K562 (cell line): ENCODE measurements around the gene SENP3. TPM values are rescaled to one million over a fixed set of nuclear protein-coding genes. Genes with fewer than 3 reads are reported as not detected.

Experiments used
- DIDO1 ChIP-seq: fragments of 450-650 bp; IDR thresholded peaks from 2 replicates; pipeline ENCODE4 v1.6.1; 2016; ENCODE audit warnings: low read depth, missing biosample characterization, missing genetic modification characterization
- ELF1 ChIP-seq: fragments of 200-800 bp; sonication (Bioruptor generic); IDR thresholded peaks from 2 replicates; pipeline ENCODE4 v1.6.1; 2016; ENCODE audit warnings: missing genetic modification characterization, missing compliant biosample characterization
- EP400 ChIP-seq: fragments of 450-650 bp; IDR thresholded peaks from 2 replicates; pipeline ENCODE4 v1.6.1; 2017; ENCODE audit warnings: antibody characterized with exemption, mild to moderate bottlenecking, moderate library complexity
- GATAD2A ChIP-seq: fragments of 450-650 bp; IDR thresholded peaks from 2 replicates; pipeline ENCODE4 v1.6.1; 2017
- GTF2E2 ChIP-seq: fragments of 200-800 bp; sonication (Bioruptor generic); IDR thresholded peaks from 2 replicates; pipeline ENCODE4 v1.6.1; 2016; ENCODE audit warnings: missing genetic modification characterization, missing compliant biosample characterization
- HMG20A ChIP-seq: fragments of 450-650 bp; formaldehyde crosslinking; conservative IDR thresholded peaks from 2 replicates; pipeline ENCODE4 v1.4.0; 2020; ENCODE audit warnings: mild to moderate bottlenecking, mixed read lengths
- HMGN3 ChIP-seq: IDR thresholded peaks from 2 replicates; pipeline ENCODE4 v1.6.1; 2011; ENCODE audit warnings: borderline replicate concordance, low read depth, mild to moderate bottlenecking, mixed read lengths, low read length; ENCODE audit not compliant: insufficient read length; ENCODE audit errors: extremely low read depth
- MEIS2 ChIP-seq: fragments of 450-650 bp; IDR thresholded peaks from 2 replicates; pipeline ENCODE4 v1.6.1; 2014; ENCODE audit warnings: mild to moderate bottlenecking; ENCODE audit not compliant: partially characterized antibody
- NFE2L1 ChIP-seq: fragments of 450-650 bp; IDR thresholded peaks from 2 replicates; pipeline ENCODE4 v1.6.1; 2016; ENCODE audit warnings: missing genetic modification characterization, low read depth, mild to moderate bottlenecking, missing compliant biosample characterization, moderate library complexity, borderline replicate concordance
- NR1H2 ChIP-seq: sonication (generic); formaldehyde crosslinking; IDR thresholded peaks from 2 replicates; pipeline ENCODE4 v1.4.0; 2020; ENCODE audit warnings: mild to moderate bottlenecking, missing genetic modification reagents
- PRMT5 ChIP-seq: sonication (generic); formaldehyde crosslinking; IDR thresholded peaks from 2 replicates; pipeline ENCODE4 v1.5.0; 2020; ENCODE audit warnings: missing genetic modification reagents
- TBL1XR1 ChIP-seq, 2 experiments: IDR thresholded peaks; 2 replicates each; pipeline ENCODE4 v1.6.1; 2012; ENCODE audit warnings: improper control_type of control experiment in 2 of 2, low read length in 2 of 2, mild to moderate bottlenecking in 1 of 2
- TCF7L2 ChIP-seq: fragments of 150-350 bp; IDR thresholded peaks from 2 replicates; pipeline ENCODE4 v1.6.1; 2016; ENCODE audit warnings: low read depth, mild to moderate bottlenecking, low read length, moderate library complexity
- TEAD2 ChIP-seq: fragments of 450-650 bp; IDR thresholded peaks from 2 replicates; pipeline ENCODE4 v1.6.1; 2016; ENCODE audit warnings: missing genetic modification characterization, control low read depth, missing compliant biosample characterization
- TFAP4 ChIP-seq: sonication (generic); formaldehyde crosslinking; IDR thresholded peaks from 2 replicates; pipeline ENCODE4 v1.8.0; 2022; ENCODE audit warnings: missing genetic modification reagents, mild to moderate bottlenecking, moderate library complexity, borderline replicate concordance
- TRIM24 ChIP-seq, 2 experiments: fragments of 450-650 bp; IDR thresholded peaks; 2 replicates each; pipeline ENCODE4 v1.6.1; 2016
- XRCC5 ChIP-seq: fragments of 200-400 bp; formaldehyde crosslinking; IDR thresholded peaks from 2 replicates; pipeline ENCODE4 v1.6.1; 2017; ENCODE audit warnings: low read depth, mild to moderate bottlenecking, low read length
- YY1 ChIP-seq, 3 experiments: IDR thresholded peaks; 2 replicates each; pipeline ENCODE4 v1.6.1; 2011; ENCODE audit warnings: low read length in 2 of 3, mild to moderate bottlenecking in 2 of 3, moderate library complexity in 2 of 3, borderline replicate concordance in 1 of 3, control low read depth in 1 of 3, low read depth in 1 of 3; ENCODE audit not compliant: insufficient read depth in 3 of 3, insufficient replicate concordance in 2 of 3, control insufficient read depth in 1 of 3, insufficient read length in 1 of 3; ENCODE audit errors: extremely low read depth in 1 of 3
- ZNF174 ChIP-seq: fragments of 250-450 bp; sonication (Bioruptor Pico); IDR thresholded peaks from 2 replicates; pipeline ENCODE4 v1.4.0; 2020; ENCODE audit warnings: mild to moderate bottlenecking
- ZNF274 ChIP-seq: IDR thresholded peaks from 2 replicates; pipeline ENCODE4 v1.6.1; 2011; ENCODE audit warnings: low read depth, mild to moderate bottlenecking, low read length, moderate library complexity, borderline replicate concordance
- ZNF511 ChIP-seq: sonication (generic); formaldehyde crosslinking; IDR thresholded peaks from 2 replicates; pipeline ENCODE4 v1.8.0; 2022; ENCODE audit warnings: mild to moderate bottlenecking, missing genetic modification reagents
- ZNF76 ChIP-seq: fragments of 250-450 bp; sonication (Bioruptor Pico); IDR thresholded peaks from 2 replicates; pipeline ENCODE4 v1.4.0; 2020; ENCODE audit warnings: mild to moderate bottlenecking, moderate library complexity, borderline replicate concordance
- polyA plus RNA-seq, 8 experiments: library from polyadenylated mRNA; depleted of rRNA in 4 of 8; stranded (reverse) in 5 of 8; unstranded in 3 of 8; fragments of >200 nt; fragmentation: Nextera tagmentation in 2 of 8; fragmentation: Illumina TruSeq in 1 of 8; extraction: Ambion mirVana in 2 of 8; extraction: Trizol in 1 of 8; gene quantifications; 2 replicates each; pipeline versions ENCODE4 v1.2.1 to v1.2.3, GENCODE V29; 2011 to 2014; ENCODE audit warnings: inconsistent platforms in 1 of 8, missing spikeins in 1 of 8
- total RNA-seq, 7 experiments: library from RNA; depleted of rRNA in 6 of 7; stranded (reverse); fragments of >200 nt in 6 of 7; fragmentation: Illumina TruSeq in 2 of 7; extraction: Trizol in 2 of 7; gene quantifications; 2 replicates each; pipeline versions ENCODE4 v1.2.1 to v1.2.3, GENCODE V29; 2011 to 2021; ENCODE audit warnings: low replicate concordance in 1 of 7

The SENP3 gene
- total and polyA plus RNA-seq, 9 of the 15 experiments (the other 6 are each of a cell fraction or from before 2014, with no cell fraction given): 0.63 to 102 (median 78.8) TPM

- TF ChIP-seq TCF7L2 (peak; percentile 52; the same call in 1 of the 2 replicates), TFAP4 (CRISPR knock-in tag) (peak; percentile 87), HMG20A (CRISPR knock-in tag) (no peak), ZNF511 (peak; percentile 39; the same call in 1 of the 2 replicates), ZNF274 (no peak), DIDO1 (tag) (peak; percentile 75; the same call in 1 of the 2 replicates), TBL1XR1 (IDR thresholded peaks at IDR 0.05; ENCODE audit: low read length in 2 of 2) (0 out of 4 replicates have a peak, but pooled peaks of 1 of the 2 experiments have one; percentile 19), PRMT5 (CRISPR knock-in tag) (no peak), EP400 (peak; percentile 97), HMGN3 (no peak), TEAD2 (tag) (peak; percentile 48; the same call in 1 of the 2 replicates), ZNF76 (CRISPR knock-in tag) (0 out of 2 replicates have a peak, but pooled peaks have one; percentile 19), YY1 (IDR thresholded peaks at IDR 0.05; ENCODE audit: borderline replicate concordance in 1 of 3, control insufficient read depth in 1 of 3, extremely low read depth in 1 of 3, insufficient read depth in 3 of 3, insufficient read length in 1 of 3, insufficient replicate concordance in 2 of 3, low read depth in 1 of 3, low read length in 2 of 3) (peak; percentile 64 to 95 (median 94)), ZNF174 (CRISPR knock-in tag) (no peak), XRCC5 (no peak), GATAD2A (no peak), ELF1 (tag) (peak; percentile 96), MEIS2 (peak; percentile 88), GTF2E2 (tag) (peak; percentile 98), NR1H2 (0 out of 2 replicates have a peak, but pooled peaks have one; percentile 26), NFE2L1 (tag) (no peak), TRIM24 (IDR thresholded peaks at IDR 0.05) (peak in 1 of 2 experiments; percentile 81; a peak in 1 of 4 replicates)
Observed at GRCh38 chr17:7583253-7584109, 21.8 kb downstream of the SENP3 start, which contains the start of gene MPDU1 (continued).
